Endothelial cell (in vitro differentiated cells): ENCODE measurements around the gene FGD2. TPM values are rescaled to one million over a fixed set of nuclear protein-coding genes. Genes with fewer than 3 reads are reported as not detected.
A peak's percentile ranks its signal among the peaks of the same experiment; 100 is the strongest.

ENCODE experiments used
- DNase-seq: peaks from one replicate; pipeline ENCODE4 v3.0.0; 2021; ENCODE audit warnings: low spot score
- H3K27ac Mint-ChIP-seq: one replicate; pipeline ENCODE4 v1.8.0; 2021; ENCODE audit warnings: mixed read lengths, inconsistent platforms; ENCODE audit not compliant: unreplicated experiment
- H3K27me3 Mint-ChIP-seq: one replicate; pipeline ENCODE4 v1.8.0; 2021; ENCODE audit warnings: mild to moderate bottlenecking, moderate library complexity, mixed read lengths, inconsistent platforms; ENCODE audit not compliant: unreplicated experiment
- H3K36me3 Mint-ChIP-seq: one replicate; pipeline ENCODE4 v1.8.0; 2021; ENCODE audit warnings: mild to moderate bottlenecking, low read depth, mixed read lengths, inconsistent platforms; ENCODE audit not compliant: unreplicated experiment
- H3K4me1 Mint-ChIP-seq: one replicate; pipeline ENCODE4 v1.8.0; 2021; ENCODE audit warnings: mild to moderate bottlenecking, mixed read lengths, inconsistent platforms; ENCODE audit not compliant: unreplicated experiment
- H3K4me3 Mint-ChIP-seq: one replicate; pipeline ENCODE4 v1.8.0; 2021; ENCODE audit warnings: mild to moderate bottlenecking, mixed read lengths, inconsistent platforms; ENCODE audit not compliant: unreplicated experiment
- H3K9me3 Mint-ChIP-seq: one replicate; pipeline ENCODE4 v1.8.0; 2021; ENCODE audit warnings: mixed read lengths, inconsistent platforms; ENCODE audit not compliant: unreplicated experiment
- CTCF ChIP-seq: fragments of 200-600 bp; sonication (generic); IDR thresholded peaks from one replicate; pipeline ENCODE4 v1.5.0; 2021; ENCODE audit warnings: antibody characterized with exemption; ENCODE audit not compliant: unreplicated experiment
- total RNA-seq: library from RNA; stranded (reverse); fragmentation: NEBNext Ultra II Directional; extraction: Animal tissue kit (Norgen Biotek cat#: 25700); gene quantifications from one replicate; pipeline ENCODE4 v1.2.1, GENCODE V29; 2021; ENCODE audit not compliant: unreplicated experiment

Gene FGD2
- total RNA-seq, 1 donor from 2014 or later = 0.10 TPM

- no peak overlapping the region for H3K4me3 Mint-ChIP-seq
- peaks cover 9% of the 10 kb centered on the region for H3K36me3 Mint-ChIP-seq
- TF ChIP-seq CTCF = no peak
- H3K4me1 Mint-ChIP-seq = peaks cover 38% of the 10 kb centered on the region
- H3K27ac Mint-ChIP-seq = no peak overlapping the region
- no peak for DNase-seq
- H3K9me3 Mint-ChIP-seq = no peaks in the 10 kb centered on the region
- peaks cover 18% of the 10 kb centered on the region for H3K27me3 Mint-ChIP-seq
Observed at GRCh38 chr6:36958775-36959554, 46.5 kb upstream of the FGD2 start.

GRCh38 chr6:36959555-36960250 lies 45.8 kb upstream of the FGD2 start:
- no peaks in the 10 kb centered on the region for H3K9me3 Mint-ChIP-seq
- H3K4me3 Mint-ChIP-seq = no peak overlapping the region
- TF ChIP-seq CTCF = no peak
- H3K4me1 Mint-ChIP-seq = peaks cover 34% of the 10 kb centered on the region
- peak overlapping the region; percentile 39 for H3K27ac Mint-ChIP-seq
- peaks cover 19% of the 10 kb centered on the region for H3K27me3 Mint-ChIP-seq
- no peak for DNase-seq
- peaks cover 9% of the 10 kb centered on the region for H3K36me3 Mint-ChIP-seq

GRCh38 chr6:36961441-36962435 lies 43.7 kb upstream of the FGD2 start:
- H3K4me3 Mint-ChIP-seq = peak overlapping the region; percentile 49
- peaks cover 9% of the 10 kb centered on the region for H3K36me3 Mint-ChIP-seq
- no peak for DNase-seq
- H3K27me3 Mint-ChIP-seq = peaks cover 19% of the 10 kb centered on the region
- no peaks in the 10 kb centered on the region for H3K9me3 Mint-ChIP-seq
- H3K4me1 Mint-ChIP-seq = peaks cover 26% of the 10 kb centered on the region
- H3K27ac Mint-ChIP-seq = peak overlapping the region; percentile 67
- no peak for TF ChIP-seq CTCF

- H3K27ac Mint-ChIP-seq = peak overlapping the region; percentile 97
- H3K4me1 Mint-ChIP-seq = peaks cover 23% of the 10 kb centered on the region
- peak overlapping the region; percentile 21 for H3K4me3 Mint-ChIP-seq
- H3K9me3 Mint-ChIP-seq = no peaks in the 10 kb centered on the region
- H3K27me3 Mint-ChIP-seq = peaks cover 12% of the 10 kb centered on the region
- TF ChIP-seq CTCF = no peak
- DNase-seq = peak; percentile 83
- peaks cover 15% of the 10 kb centered on the region for H3K36me3 Mint-ChIP-seq
Observed at GRCh38 chr6:36962874-36963273, 42.6 kb upstream of the FGD2 start.
